NCI-H2029 (cell line): ENCODE data around the gene ACSF2.

Experiments used
- DNase-seq: peaks from one replicate; lab custom pipeline; 2025; lab: John Stamatoyannopoulos, UW

ACSF2 gene

GRCh38 chr17:50499721-50500120 is 73.7 kb downstream of the ACSF2 start:
- no peak for DNase-seq

DNA sequence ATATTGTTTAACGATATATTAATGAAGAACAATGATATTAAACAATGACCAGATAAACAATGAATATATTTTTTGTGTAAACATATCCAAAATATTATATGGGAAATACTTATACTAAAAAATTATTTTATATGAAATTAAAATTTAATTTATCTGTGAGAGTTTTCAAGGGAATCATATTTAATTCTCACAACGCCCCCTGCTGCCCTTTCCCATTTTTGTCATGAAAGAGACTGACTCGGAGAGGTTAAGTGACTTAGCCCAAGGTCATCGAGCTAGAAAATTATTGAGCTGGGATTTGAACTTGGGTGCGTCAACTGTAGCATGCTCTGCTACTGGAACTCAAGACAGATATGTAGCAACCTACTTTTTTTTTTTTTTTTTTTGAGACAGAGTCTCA is 75.0 kb downstream of the ACSF2 start:
- DNase-seq = no peak

DNA sequence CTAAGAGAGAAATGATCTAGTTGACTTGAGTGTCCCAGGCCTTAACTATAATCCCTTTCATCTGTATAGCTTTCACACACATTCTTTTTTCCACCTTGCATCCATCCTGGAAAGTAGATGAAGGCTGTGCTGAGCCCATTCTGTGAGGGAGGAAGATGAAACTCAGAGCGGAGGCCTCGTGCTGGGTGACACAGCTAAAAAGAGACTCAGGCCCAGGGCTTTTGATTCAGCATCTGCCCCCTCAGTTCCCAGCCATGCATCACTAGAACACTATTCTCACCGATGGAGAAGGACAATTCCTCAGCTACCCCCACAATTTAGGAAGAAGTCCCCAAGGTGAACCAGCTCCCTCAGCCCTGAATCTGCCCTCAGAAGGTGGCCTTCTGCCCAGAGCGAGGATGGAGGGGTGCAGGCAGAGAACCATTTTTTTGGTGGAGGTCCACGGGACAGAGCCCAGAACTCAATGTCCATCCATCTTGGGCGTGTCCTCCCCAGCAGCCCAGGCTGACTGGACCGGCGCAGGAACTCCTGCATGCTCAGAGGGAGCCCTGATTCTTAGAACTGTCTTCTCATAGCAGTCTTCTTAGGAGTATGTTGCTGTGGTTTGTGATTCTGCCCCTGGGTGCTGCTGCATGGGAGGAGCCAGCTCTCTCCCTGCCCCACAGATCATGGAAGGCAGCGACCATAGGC is 76.4 kb downstream of the ACSF2 start:
- no peak for DNase-seq

DNA sequence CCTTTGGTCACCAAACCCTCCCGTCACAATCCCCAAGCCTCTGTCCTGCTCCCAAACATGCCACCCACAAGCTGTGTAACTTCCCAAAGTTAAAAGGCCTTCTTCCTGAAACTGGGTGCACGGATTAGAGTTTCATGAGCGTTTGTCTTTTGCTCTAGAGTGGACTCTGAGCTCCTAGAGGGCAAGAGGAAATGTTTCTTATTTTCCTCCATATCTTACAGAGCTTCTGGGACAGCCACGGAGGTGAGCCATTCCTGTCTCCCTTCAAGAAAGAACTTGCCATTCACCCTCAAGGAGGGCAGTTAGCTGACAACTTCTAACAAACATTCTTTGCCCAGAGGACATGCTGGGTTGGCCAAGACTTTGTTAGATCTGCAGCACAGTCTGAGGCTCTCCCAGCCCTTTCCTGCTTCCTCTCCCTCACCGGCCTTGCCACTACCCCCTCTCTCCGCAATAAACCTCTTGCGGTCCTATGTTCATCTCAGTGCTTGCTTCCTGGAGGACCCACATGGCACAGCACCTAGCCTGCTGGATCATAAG is 79.6 kb downstream of the ACSF2 start:
- DNase-seq = no peak

GRCh38 chr17:50506298-50506697 is 80.3 kb downstream of the ACSF2 start:
- no peak for DNase-seq

- DNase-seq = no peak
Measured at GRCh38 chr17:50507871-50508572, 82.0 kb downstream of the ACSF2 start, which contains the start of gene MYCBPAP. MYCBPAP (plus strand) TSS chr17:50508439; CDS start chr17:50508675, 236 bp downstream.

DNA sequence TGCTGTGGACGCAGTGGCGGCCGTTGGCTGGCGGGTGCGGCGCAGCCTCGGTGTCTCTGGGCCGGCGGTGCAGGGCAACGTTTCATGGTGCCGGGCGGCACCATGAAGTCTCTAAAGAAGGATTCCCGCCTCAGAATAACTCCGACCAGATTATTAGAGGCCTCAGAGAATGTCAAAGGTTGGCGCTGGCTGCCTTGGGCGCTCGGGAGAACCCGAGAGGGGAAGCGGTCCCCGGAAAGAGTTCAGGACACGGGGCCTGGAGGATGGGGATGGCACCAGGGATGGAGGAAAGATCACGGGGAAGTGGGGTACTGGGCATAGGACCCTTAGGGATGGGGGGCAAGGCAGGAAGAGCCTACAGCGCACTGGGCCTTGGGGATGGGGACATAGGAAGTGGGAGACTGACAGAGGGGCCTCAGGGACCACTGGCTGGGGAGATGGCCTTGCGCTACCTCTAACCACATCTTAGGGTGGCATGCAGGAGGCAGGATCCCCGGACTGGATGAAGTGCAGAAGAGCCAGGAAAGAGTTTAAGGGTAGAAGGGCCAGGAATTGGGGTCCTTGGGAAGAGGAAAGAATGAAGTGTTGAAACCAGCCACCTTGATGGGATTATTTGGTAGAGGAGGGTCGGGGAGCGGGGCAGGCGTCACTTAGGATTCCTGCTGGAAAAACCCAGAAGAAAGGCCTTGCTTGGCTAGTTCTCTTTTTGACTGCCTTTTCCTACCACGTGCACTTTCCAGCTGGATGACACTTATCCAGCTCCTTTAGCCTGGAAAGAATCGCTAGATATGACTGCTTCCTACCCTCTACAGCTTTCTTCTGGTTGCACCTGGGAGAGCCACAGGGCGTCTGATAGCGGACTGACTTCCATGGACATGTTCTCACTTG is 82.8 kb downstream of the ACSF2 start:
- DNase-seq = no peak

- DNase-seq = no peak
Measured at GRCh38 chr17:50511058-50511457, 85.0 kb downstream of the ACSF2 start.

DNA sequence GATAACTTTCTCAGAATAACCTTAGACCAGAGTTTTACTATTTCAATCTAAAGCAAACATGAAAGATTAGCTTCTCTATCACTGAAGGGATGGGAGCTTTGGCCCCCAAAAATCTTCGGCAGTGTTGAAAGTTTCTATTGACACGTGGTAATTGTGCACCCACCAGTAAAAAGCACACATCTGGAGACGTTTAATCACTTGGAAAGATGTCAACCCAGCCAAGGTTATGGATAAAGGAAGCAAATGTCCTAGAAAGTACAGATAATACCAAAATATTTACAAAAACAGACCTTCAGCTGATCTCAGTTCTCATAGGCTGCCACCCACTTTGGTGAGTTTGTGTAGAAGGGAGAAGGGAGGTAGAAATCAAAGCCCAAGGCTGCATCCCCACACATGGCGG is 87.5 kb downstream of the ACSF2 start:
- no peak for DNase-seq

DNA sequence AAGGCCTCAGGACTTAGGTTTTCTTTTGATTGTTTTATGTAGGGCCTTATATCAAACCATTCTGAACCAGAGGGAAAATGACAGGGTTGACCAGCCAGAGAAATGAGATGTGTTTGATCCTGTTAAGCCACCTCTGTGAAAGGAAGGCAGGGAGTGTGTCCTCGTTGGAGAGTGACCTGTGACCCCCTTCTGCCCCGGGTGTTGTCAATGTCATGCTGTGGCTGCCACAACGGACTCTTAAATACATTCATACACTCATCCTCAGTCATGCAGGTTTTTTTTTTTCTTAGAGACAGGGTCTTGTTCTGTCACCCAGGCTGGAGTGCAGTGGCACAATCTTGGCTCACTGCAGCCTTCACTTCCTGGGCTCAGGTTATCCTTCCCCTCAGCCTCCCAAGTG is 88.4 kb downstream of the ACSF2 start:
- DNase-seq = no peak

- DNase-seq = no peak
Measured at GRCh38 chr17:50514936-50515702, 89.1 kb downstream of the ACSF2 start.

DNA sequence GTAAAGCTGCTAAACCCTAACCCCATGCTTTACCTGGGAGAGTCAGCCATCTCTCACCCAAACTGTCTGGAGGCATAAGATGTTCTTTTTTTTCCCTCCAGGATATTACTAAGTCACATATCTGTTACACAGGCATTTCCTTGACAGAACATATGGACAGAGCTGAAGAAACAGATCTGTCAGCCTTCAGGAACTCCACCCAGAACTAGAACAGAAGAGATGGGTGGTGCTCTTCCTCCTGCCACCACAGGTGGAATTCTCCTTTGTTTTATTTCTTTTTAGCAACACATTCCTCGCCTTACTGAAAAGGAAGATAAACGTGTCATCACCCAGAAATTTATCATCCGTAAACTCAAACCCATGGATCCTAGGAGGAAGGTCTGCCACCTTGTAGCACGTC is 91.0 kb downstream of the ACSF2 start:
- no peak for DNase-seq

- no peak for DNase-seq
Measured at GRCh38 chr17:50517504-50518383, 91.7 kb downstream of the ACSF2 start.

GRCh38 chr17:50518384-50519023 is 92.5 kb downstream of the ACSF2 start:
- no peak for DNase-seq

DNA sequence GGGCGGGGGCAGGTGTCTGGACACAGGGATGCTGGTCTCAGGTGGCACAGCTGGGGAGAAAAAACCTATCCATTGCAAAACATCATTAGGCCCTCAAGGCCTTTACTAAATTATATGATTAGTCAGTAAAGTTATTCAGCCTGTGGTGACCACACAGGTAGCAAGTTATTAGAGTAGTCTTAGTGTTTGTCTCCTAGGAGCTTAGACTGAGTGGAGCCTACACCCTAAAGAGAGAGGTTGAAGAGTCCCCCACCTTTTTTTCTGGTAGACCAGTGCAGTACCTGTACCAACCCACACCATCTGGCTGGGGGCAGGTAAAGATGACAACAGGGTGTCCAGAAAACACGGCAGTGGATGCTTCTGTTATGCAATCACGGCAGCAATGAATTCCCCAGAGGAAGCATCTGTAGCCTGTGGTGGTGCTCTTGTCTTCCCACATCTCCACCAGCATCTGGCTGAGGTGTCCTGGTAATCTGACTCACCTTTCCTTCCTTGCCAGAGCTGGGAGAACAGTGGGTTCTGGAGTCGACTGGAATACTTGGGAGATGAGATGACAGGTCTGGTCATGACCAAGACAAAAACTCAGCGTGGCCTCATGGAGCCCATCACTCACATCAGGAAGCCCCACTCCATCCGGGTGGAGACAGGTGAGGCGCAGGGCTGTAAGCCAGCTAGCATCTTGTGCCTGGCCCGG is 93.3 kb downstream of the ACSF2 start:
- DNase-seq = no peak

- no peak for DNase-seq
Measured at GRCh38 chr17:50520483-50520882, 94.5 kb downstream of the ACSF2 start.

DNA sequence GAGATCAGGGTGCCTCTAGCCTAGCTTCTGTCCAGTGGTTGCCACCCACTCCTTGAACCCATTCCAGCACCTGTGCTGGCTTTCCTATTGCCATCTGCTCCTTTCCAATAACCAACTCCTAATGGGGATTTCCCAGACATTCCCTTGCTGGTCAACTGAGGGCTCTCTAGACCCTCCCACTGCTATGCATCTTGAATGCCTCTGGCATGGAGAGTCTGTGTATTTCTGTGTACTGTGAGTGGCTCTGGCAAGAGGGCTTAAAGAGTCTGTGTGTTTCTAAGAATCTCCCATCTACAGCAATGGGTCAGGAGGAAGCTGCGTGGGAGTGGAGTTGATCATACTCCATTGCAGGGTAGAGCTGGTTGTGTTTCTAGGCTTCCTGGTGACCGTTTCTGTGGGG is 95.5 kb downstream of the ACSF2 start:
- no peak for DNase-seq

GRCh38 chr17:50522766-50523165 is 96.7 kb downstream of the ACSF2 start:
- no peak for DNase-seq

- DNase-seq = no peak
Measured at GRCh38 chr17:50523208-50523607, 97.2 kb downstream of the ACSF2 start.
